HG03159 (cell line): ENCODE results near the gene TNRC6A.
"Not testable (repeated sequence)": the region's sequence is repeated elsewhere in the genome, so short reads cannot be mapped to it uniquely, and the experiment has no call there.

Experiments
- ATAC-seq: cut with Tn5 transposase; IDR thresholded peaks from one replicate; pipeline ENCODE4 v1.9.1; 2021; ENCODE audit warnings: mild to moderate bottlenecking, moderate library complexity; ENCODE audit not compliant: unreplicated experiment

Gene TNRC6A

GRCh38 chr16:24810951-24811843, 81.7 kb downstream of the TNRC6A start:
- no peak for ATAC-seq

GRCh38 chr16:24812813-24813212, 83.4 kb downstream of the TNRC6A start:
- ATAC-seq = not testable (repeated sequence)

GRCh38 chr16:24815021-24815420, 85.6 kb downstream of the TNRC6A start:
- no peak for ATAC-seq

GRCh38 chr16:24816688-24817087, 87.2 kb downstream of the TNRC6A start:
- ATAC-seq = no peak

GRCh38 chr16:24819462-24820040, 90.1 kb downstream of the TNRC6A start:
- ATAC-seq = no peak

GRCh38 chr16:24820522-24820921, 91.1 kb downstream of the TNRC6A start:
- no peak for ATAC-seq

- no peak for ATAC-seq
Observed at GRCh38 chr16:24821129-24821528, 91.7 kb downstream of the TNRC6A start.

- no peak for ATAC-seq
Observed at GRCh38 chr16:24822542-24822941, 93.1 kb downstream of the TNRC6A start.

GRCh38 chr16:24822974-24823373, 93.5 kb downstream of the TNRC6A start:
- no peak for ATAC-seq

GRCh38 chr16:24825696-24826095, 96.2 kb downstream of the TNRC6A start:
- ATAC-seq = no peak

- no peak for ATAC-seq
Observed at GRCh38 chr16:24826096-24826690, 96.7 kb downstream of the TNRC6A start.

GRCh38 chr16:24826817-24827566, 97.5 kb downstream of the TNRC6A start:
- ATAC-seq = no peak

GRCh38 chr16:24829153-24829552, 99.7 kb downstream of the TNRC6A start:
- ATAC-seq = no peak

GRCh38 chr16:24833352-24833751, 103.9 kb downstream of the TNRC6A start:
- ATAC-seq = no peak

GRCh38 chr16:24834459-24835335, 105.2 kb downstream of the TNRC6A start:
- ATAC-seq = no peak

GRCh38 chr16:24836836-24837235, 107.4 kb downstream of the TNRC6A start:
- no peak for ATAC-seq

GRCh38 chr16:24837969-24838368, 108.5 kb downstream of the TNRC6A start:
- ATAC-seq = no peak

GRCh38 chr16:24838554-24839266, 109.3 kb downstream of the TNRC6A start:
- ATAC-seq = no peak

GRCh38 chr16:24839347-24839972, 110.0 kb downstream of the TNRC6A start:
- ATAC-seq = no peak
